Caco-2 (cell line): Measurements from ENCODE around the gene NCOA4. TPM values are rescaled to one million over a fixed set of nuclear protein-coding genes. Genes with fewer than 3 reads are reported as not detected.

Source experiments
- BruUV-seq: library from RNA; stranded (reverse); fragments of 400-500 nt; replicated peaks from 2 replicates; lab custom pipeline; 2021; lab: Mats Ljungman, UMichigan
- CTCF ChIA-PET: fragments of 300-600 bp; sonication (Branson Sonifier 250); formaldehyde crosslinking; loops from one replicate; lab custom pipeline; 2022; ENCODE audit warnings: antibody characterized with exemption; lab: Charles Lee
- POLR2A ChIA-PET: fragments of 300-600 bp; sonication (Branson Sonifier 250); formaldehyde crosslinking; loops from one replicate; lab custom pipeline; 2022; ENCODE audit warnings: antibody characterized with exemption; lab: Charles Lee
- DNase-seq, 2 experiments: peaks; one replicate each; pipeline versions ENCODE4 v3.0.0 to v3.0.0-alpha.2; 2020 to 2022
- H3K27me3 ChIP-seq: replicated peaks from 2 replicates; pipeline ENCODE4 v1.6.0; 2011; ENCODE audit warnings: low read length; ENCODE audit not compliant: control insufficient read depth, insufficient read depth
- H3K36me3 ChIP-seq: 2 replicates; pipeline ENCODE4 v1.5.1; 2011; ENCODE audit warnings: low read length; ENCODE audit not compliant: control insufficient read depth, insufficient read depth
- H3K4me1 ChIP-seq: fragments of 250-450 bp; sonication (Bioruptor Pico); 2 replicates; pipeline ENCODE4 v1.5.1; 2020; ENCODE audit warnings: mild to moderate bottlenecking
- H3K4me3 ChIP-seq: 2 replicates; pipeline ENCODE4 v1.5.1; 2011; ENCODE audit warnings: low read depth, mild to moderate bottlenecking, control low read depth, low read length
- H3K9me3 ChIP-seq: fragments of 250-450 bp; sonication (Bioruptor Pico); 2 replicates; pipeline ENCODE4 v1.5.1; 2020; ENCODE audit warnings: mild to moderate bottlenecking, moderate library complexity
- H3K27ac Mint-ChIP-seq: one replicate; pipeline ENCODE4 v1.8.0; 2022; ENCODE audit warnings: mixed read lengths; ENCODE audit not compliant: unreplicated experiment
- H3K27me3 Mint-ChIP-seq: one replicate; pipeline ENCODE4 v1.8.0; 2022; ENCODE audit warnings: mixed read lengths; ENCODE audit not compliant: insufficient read depth, unreplicated experiment
- H3K36me3 Mint-ChIP-seq: one replicate; pipeline ENCODE4 v1.8.0; 2022; ENCODE audit warnings: mild to moderate bottlenecking, mixed read lengths; ENCODE audit not compliant: insufficient read depth, unreplicated experiment
- H3K4me1 Mint-ChIP-seq: one replicate; pipeline ENCODE4 v1.8.0; 2022; ENCODE audit warnings: low read depth, mixed read lengths; ENCODE audit not compliant: unreplicated experiment
- H3K4me3 Mint-ChIP-seq: one replicate; pipeline ENCODE4 v1.8.0; 2022; ENCODE audit warnings: mild to moderate bottlenecking, moderate library complexity, mixed read lengths; ENCODE audit not compliant: unreplicated experiment
- H3K9me3 Mint-ChIP-seq: one replicate; pipeline ENCODE4 v1.8.0; 2022; ENCODE audit warnings: mixed read lengths; ENCODE audit not compliant: unreplicated experiment
- CTCF ChIP-seq, 2 experiments: fragments of 200-600 bp in 1 of 2; IDR thresholded peaks; 1 replicate in 1 of 2; 2 replicates in 1 of 2; pipeline versions ENCODE4 v1.5.1 to v1.8.0; 2011 to 2022; ENCODE audit warnings: antibody characterized with exemption in 1 of 2, control low read depth in 1 of 2, inconsistent platforms in 1 of 2, low read depth in 1 of 2, low read length in 1 of 2, mild to moderate bottlenecking in 1 of 2, moderate library complexity in 1 of 2; ENCODE audit not compliant: insufficient read depth in 1 of 2, severe bottlenecking in 1 of 2, unreplicated experiment in 1 of 2
- intact Hi-C: fragments of 100-400 bp; cut with micrococcal nuclease; formaldehyde crosslinking; loops from one replicate; pipeline ENCODE4 v1.10.0; 2022; ENCODE audit not compliant: unreplicated experiment
- total RNA-seq: library from RNA; stranded (reverse); gene quantifications from 2 replicates; pipeline ENCODE4 v1.2.3, GENCODE V29; 2022

Gene NCOA4
- total RNA-seq, 1 experiment from 2014 or later = 139 TPM

GRCh38 chr10:46040004-46040403, 9.6 kb upstream of the NCOA4 start:
- intact Hi-C loops = no loop called here
- Histone ChIP-seq H3K27me3 (no peaks in the 10 kb centered on the region), H3K4me3 (no peak overlapping the region), H3K36me3 (0 out of 2 replicates have a peak, but pooled peaks cover 2% of the 10 kb centered on the region), H3K9me3 (no peaks in the 10 kb centered on the region), H3K4me1 (peaks cover 12% of the 10 kb centered on the region)
- no TSS peak for BruUV-seq
- H3K4me3 Mint-ChIP-seq = no peak overlapping the region
- no peaks in the 10 kb centered on the region for H3K9me3 Mint-ChIP-seq
- TF ChIP-seq CTCF (IDR thresholded peaks at IDR 0.05; ENCODE audit: insufficient read depth in 1 of 2, low read depth in 1 of 2, low read length in 1 of 2, severe bottlenecking in 1 of 2, unreplicated experiment in 1 of 2) = no peak
- POLR2A ChIA-PET = no interaction called here
- CTCF ChIA-PET = interaction anchor here (1.0 to 1.1 kb wide), 2 partner anchors 12 to 188 kb away, joined by 3 read pairs; no protein-coding TSS in a partner anchor
- H3K4me1 Mint-ChIP-seq = peaks cover 4% of the 10 kb centered on the region
- DNase-seq = no peak
- peaks cover 6% of the 10 kb centered on the region for H3K36me3 Mint-ChIP-seq
- no peak overlapping the region for H3K27ac Mint-ChIP-seq
- no peaks in the 10 kb centered on the region for H3K27me3 Mint-ChIP-seq

- no TSS peak for BruUV-seq
- ChIA-PET POLR2A (no interaction called here), CTCF (interaction anchor here (0.7 to 1.0 kb wide), 2 partner anchors 33 kb away, joined by 3 read pairs; no protein-coding TSS in a partner anchor)
- TF ChIP-seq CTCF (IDR thresholded peaks at IDR 0.05; ENCODE audit: insufficient read depth in 1 of 2, low read depth in 1 of 2, low read length in 1 of 2, severe bottlenecking in 1 of 2, unreplicated experiment in 1 of 2) = no peak
- H3K36me3 Mint-ChIP-seq = peaks cover 6% of the 10 kb centered on the region
- Histone ChIP-seq H3K36me3 (0 out of 2 replicates have a peak, but pooled peaks cover 2% of the 10 kb centered on the region), H3K9me3 (no peaks in the 10 kb centered on the region), H3K4me1 (peaks cover 30% of the 10 kb centered on the region), H3K27me3 (no peaks in the 10 kb centered on the region), H3K4me3 (no peak overlapping the region)
- H3K4me1 Mint-ChIP-seq = peaks cover 10% of the 10 kb centered on the region
- H3K4me3 Mint-ChIP-seq = no peak overlapping the region
- intact Hi-C loops = loop anchor here (5.0 to 10.0 kb wide), 2 partner anchors 125 to 188 kb away; no protein-coding TSS in a partner anchor
- no peaks in the 10 kb centered on the region for H3K27me3 Mint-ChIP-seq
- H3K27ac Mint-ChIP-seq = no peak overlapping the region
- DNase-seq = no peak
- no peaks in the 10 kb centered on the region for H3K9me3 Mint-ChIP-seq
Measured at GRCh38 chr10:46037107-46037825, 6.8 kb upstream of the NCOA4 start.

GRCh38 chr10:46035923-46036849, 5.8 kb upstream of the NCOA4 start:
- POLR2A ChIA-PET = no interaction called here
- H3K4me3 ChIP-seq = no peak overlapping the region
- H3K36me3 Mint-ChIP-seq = peaks cover 6% of the 10 kb centered on the region
- H3K27me3 Mint-ChIP-seq = no peaks in the 10 kb centered on the region
- H3K9me3 ChIP-seq = no peaks in the 10 kb centered on the region
- no peak overlapping the region for H3K4me3 Mint-ChIP-seq
- BruUV-seq = no TSS peak
- intact Hi-C loops = loop anchor here (5.0 to 10.0 kb wide), 2 partner anchors 126 to 189 kb away; no protein-coding TSS in a partner anchor
- peaks cover 20% of the 10 kb centered on the region for H3K4me1 Mint-ChIP-seq
- CTCF ChIA-PET = interaction anchor here (1.0 kb wide), 3 partner anchors 16 to 70 kb away, joined by 3 to 8 read pairs (median 3); no protein-coding TSS in a partner anchor
- H3K27ac Mint-ChIP-seq = no peak overlapping the region
- peak in 1 of 2 experiments; percentile 54 for DNase-seq
- no peaks in the 10 kb centered on the region for H3K9me3 Mint-ChIP-seq
- peaks cover 41% of the 10 kb centered on the region for H3K4me1 ChIP-seq
- no peaks in the 10 kb centered on the region for H3K27me3 ChIP-seq
- TF ChIP-seq CTCF (IDR thresholded peaks at IDR 0.05; ENCODE audit: insufficient read depth in 1 of 2, low read depth in 1 of 2, low read length in 1 of 2, severe bottlenecking in 1 of 2, unreplicated experiment in 1 of 2) = peak; percentile 14 to 47
- H3K36me3 ChIP-seq = 0 out of 2 replicates have a peak, but pooled peaks cover 2% of the 10 kb centered on the region
